A549 (cell line): Measurements from ENCODE around the gene PODXL2. TPM values are rescaled to one million over a fixed set of nuclear protein-coding genes. Genes with fewer than 3 reads are reported as not detected.

Source experiments
- ATAC-seq, 2 experiments: fragments of 200-7000 bp in 1 of 2; fragments of >200 bp in 1 of 2; cut with Nextera tagmentation in 1 of 2; cut with Tn5 transposase in 1 of 2; 3 replicates each; pipeline versions ENCODE4 v1.8.0 to v1.9.1; 2018 to 2020; ENCODE audit warnings: mild to moderate bottlenecking in 1 of 2, moderate library complexity in 1 of 2
- CTCF ChIA-PET: fragments of 300-600 bp; sonication (Branson Sonifier 250); formaldehyde crosslinking; extraction: SDS; loops from one replicate; lab custom pipeline; 2021; ENCODE audit warnings: antibody characterized with exemption, inconsistent platforms; lab: Yijun Ruan, JAX
- POLR2A ChIA-PET: fragments of 350-600 bp; formaldehyde crosslinking; extraction: SDS; loops from one replicate; lab custom pipeline; 2021; ENCODE audit warnings: antibody characterized with exemption, inconsistent platforms; lab: Yijun Ruan, JAX
- DNase-seq, 2 experiments: peaks; one replicate each; pipeline versions ENCODE4 v3.0.0 to v3.0.0-alpha.2; 2011 to 2016; ENCODE audit warnings: low read depth in 1 of 2, low spot score in 1 of 2
- FAIRE-seq: peaks from 2 replicates; lab custom pipeline; 2011; peaks lifted over from hg19 to GRCh38; lab: Jason Lieb, UNC
- H3K27ac ChIP-seq, 2 experiments: fragments of >200 bp; sonication (Bioruptor Twin); formaldehyde crosslinking; 3 replicates each; pipeline ENCODE4 v1.5.1; 2016 to 2017
- H3K4me1 ChIP-seq: fragments of >200 bp; sonication (Bioruptor Twin); formaldehyde crosslinking; 3 replicates; pipeline ENCODE4 v1.6.1; 2016
- H3K4me2 ChIP-seq: fragments of >200 bp; sonication (Bioruptor Twin); formaldehyde crosslinking; 3 replicates; pipeline ENCODE4 v1.6.1; 2016
- H3K4me3 ChIP-seq: fragments of >200 bp; sonication (Bioruptor Twin); formaldehyde crosslinking; 3 replicates; pipeline ENCODE4 v1.5.1; 2016
- H3K9me3 ChIP-seq: fragments of >200 bp; sonication (Bioruptor Twin); formaldehyde crosslinking; 3 replicates; pipeline ENCODE4 v1.6.1; 2016
- BHLHE40 ChIP-seq: IDR thresholded peaks from 2 replicates; pipeline ENCODE4 v1.6.1; 2012; ENCODE audit warnings: low read depth, low read length, inconsistent platforms
- CBX8 ChIP-seq: fragments of 200-600 bp; sonication (generic); IDR thresholded peaks from 2 replicates; pipeline ENCODE4 v1.6.1; 2016
- EHF ChIP-seq: fragments of 250-450 bp; sonication (Bioruptor Pico); IDR thresholded peaks from 2 replicates; pipeline ENCODE4 v1.5.0; 2020; ENCODE audit warnings: mild to moderate bottlenecking
- FOSB ChIP-seq: fragments of 250-450 bp; sonication (Bioruptor Pico); IDR thresholded peaks from 2 replicates; pipeline ENCODE4 v1.5.0; 2020; ENCODE audit warnings: mild to moderate bottlenecking, moderate library complexity
- FOXS1 ChIP-seq: fragments of 250-450 bp; sonication (Bioruptor Pico); IDR thresholded peaks from 2 replicates; pipeline ENCODE4 v1.5.0; 2020; ENCODE audit warnings: mild to moderate bottlenecking, moderate library complexity
- GATA3 ChIP-seq: IDR thresholded peaks from 2 replicates; pipeline ENCODE4 v1.6.1; 2012; ENCODE audit warnings: borderline replicate concordance
- HEYL ChIP-seq: fragments of 250-450 bp; sonication (Bioruptor Pico); IDR thresholded peaks from 2 replicates; pipeline ENCODE4 v1.8.0; 2021; ENCODE audit warnings: mild to moderate bottlenecking, moderate library complexity
- HOXB13 ChIP-seq: fragments of 250-450 bp; sonication (Bioruptor Pico); IDR thresholded peaks from 2 replicates; pipeline ENCODE4 v1.5.0; 2020; ENCODE audit warnings: low read depth, mild to moderate bottlenecking, moderate library complexity
- HOXB5 ChIP-seq: fragments of 250-450 bp; sonication (Bioruptor Pico); IDR thresholded peaks from 2 replicates; pipeline ENCODE4 v1.5.0; 2020; ENCODE audit warnings: mild to moderate bottlenecking, moderate library complexity
- JUNB ChIP-seq: fragments of >200 bp; sonication (Bioruptor Twin); formaldehyde crosslinking; IDR thresholded peaks from 2 replicates; pipeline ENCODE4 v1.6.1; 2016
- KDM5A ChIP-seq: fragments of 200-600 bp; sonication (generic); IDR thresholded peaks from 2 replicates; pipeline ENCODE4 v1.6.1; 2016; ENCODE audit warnings: antibody characterized with exemption, mild to moderate bottlenecking
- MAFK ChIP-seq: fragments of 450-650 bp; IDR thresholded peaks from 2 replicates; pipeline ENCODE4 v1.6.1; 2014; ENCODE audit not compliant: partially characterized antibody
- MAZ ChIP-seq: fragments of 150-350 bp; IDR thresholded peaks from 2 replicates; pipeline ENCODE4 v1.6.1; 2014; ENCODE audit warnings: antibody characterized with exemption, low read depth, low read length, borderline replicate concordance
- PHF8 ChIP-seq: fragments of 200-600 bp; sonication (generic); IDR thresholded peaks from 2 replicates; pipeline ENCODE4 v1.6.1; 2016; ENCODE audit warnings: low read depth, mild to moderate bottlenecking, antibody characterized with exemption, moderate library complexity, borderline replicate concordance
- RCOR1 ChIP-seq: fragments of 150-350 bp; IDR thresholded peaks from 2 replicates; pipeline ENCODE4 v1.6.1; 2014; ENCODE audit warnings: antibody characterized with exemption, low read length, low read depth
- SREBF2 ChIP-seq: fragments of 450-650 bp; IDR thresholded peaks from 2 replicates; pipeline ENCODE4 v1.6.1; 2014; ENCODE audit warnings: mild to moderate bottlenecking, moderate library complexity
- TFCP2L1 ChIP-seq: fragments of 250-450 bp; sonication (Bioruptor Pico); IDR thresholded peaks from 2 replicates; pipeline ENCODE4 v1.5.0; 2021; ENCODE audit warnings: mild to moderate bottlenecking
- TP53 ChIP-seq: fragments of 250-450 bp; sonication (Bioruptor Pico); IDR thresholded peaks from 2 replicates; pipeline ENCODE4 v1.5.0; 2021; ENCODE audit warnings: mild to moderate bottlenecking, moderate library complexity
- ZC3H11A ChIP-seq: fragments of 450-650 bp; IDR thresholded peaks from 2 replicates; pipeline ENCODE4 v1.6.1; 2014; ENCODE audit warnings: antibody characterized with exemption, mild to moderate bottlenecking
- WGBS: methylation state at CpG from one replicate; pipeline ENCODE4 v1.1.6; 2017; ENCODE audit errors: missing lambda C conversion rate; 5-methylcytosine and 5-hydroxymethylcytosine counted together
- polyA plus RNA-seq, 4 experiments: library from polyadenylated mRNA; depleted of rRNA in 3 of 4; stranded (reverse); fragments of >200 nt; fragmentation: RNase III in 1 of 4; extraction: RNeasy Plus Mini Kit Qiagen cat#74134 plus additional on column Dnase treatment in 1 of 4; gene quantifications; 2 replicates in 3 of 4; 3 replicates in 1 of 4; pipeline ENCODE4 v1.2.3, GENCODE V29; 2011 to 2017
- TF ChIP-seq, protein P1 (sequence below): fragments of 200-600 bp; sonication (generic); IDR thresholded peaks from 2 replicates; pipeline ENCODE4 v1.6.1; 2016; ENCODE audit warnings: antibody characterized with exemption, mild to moderate bottlenecking, moderate library complexity
- TF ChIP-seq, protein P2 (sequence below): fragments of 450-650 bp; IDR thresholded peaks from 2 replicates; pipeline ENCODE4 v1.6.1; 2014; ENCODE audit warnings: antibody characterized with exemption
- TF ChIP-seq, protein P3 (sequence below): fragments of >200 bp; sonication (Bioruptor Twin); formaldehyde crosslinking; IDR thresholded peaks from 2 replicates; pipeline ENCODE4 v1.6.1; 2016
- TF ChIP-seq, protein P4 (sequence below): IDR thresholded peaks from 2 replicates; pipeline ENCODE4 v1.6.1; 2012; ENCODE audit warnings: low read depth, borderline replicate concordance

The PODXL2 gene
- polyA plus RNA-seq, 2 of the 4 experiments (the other 2 are of a cell fraction): 4.2 to 5.5 TPM

DNA sequence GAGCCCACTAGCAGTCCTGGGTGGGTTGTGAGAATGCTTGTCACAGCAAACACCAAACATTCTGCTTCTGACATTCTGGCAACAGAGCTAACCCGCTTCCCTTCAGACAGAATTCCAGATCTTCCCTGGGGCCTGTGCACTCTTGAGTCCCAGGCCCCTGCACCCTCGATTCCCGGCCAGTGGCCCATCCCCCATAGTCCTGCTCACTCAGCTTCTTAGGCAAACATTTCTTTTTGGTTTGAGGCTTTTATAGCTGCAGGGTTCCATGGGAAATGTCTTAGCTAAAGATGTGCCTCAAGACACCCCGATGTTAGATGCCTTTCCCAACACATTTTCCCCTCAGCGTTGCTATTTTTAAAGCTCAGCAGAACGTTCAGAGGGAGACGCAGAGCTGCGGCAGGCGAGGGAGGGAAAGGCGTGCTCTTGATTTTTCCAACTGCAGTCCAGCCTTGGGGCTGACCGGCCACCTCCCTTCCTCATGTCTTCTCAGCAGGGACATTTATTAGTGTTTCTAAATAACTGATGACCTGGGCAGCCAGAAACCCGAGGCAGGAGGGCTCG is 78.9 kb downstream of the PODXL2 start:
- ChIA-PET POLR2A (no interaction called here), CTCF (no interaction called here)
- TF ChIP-seq, protein P1, sequence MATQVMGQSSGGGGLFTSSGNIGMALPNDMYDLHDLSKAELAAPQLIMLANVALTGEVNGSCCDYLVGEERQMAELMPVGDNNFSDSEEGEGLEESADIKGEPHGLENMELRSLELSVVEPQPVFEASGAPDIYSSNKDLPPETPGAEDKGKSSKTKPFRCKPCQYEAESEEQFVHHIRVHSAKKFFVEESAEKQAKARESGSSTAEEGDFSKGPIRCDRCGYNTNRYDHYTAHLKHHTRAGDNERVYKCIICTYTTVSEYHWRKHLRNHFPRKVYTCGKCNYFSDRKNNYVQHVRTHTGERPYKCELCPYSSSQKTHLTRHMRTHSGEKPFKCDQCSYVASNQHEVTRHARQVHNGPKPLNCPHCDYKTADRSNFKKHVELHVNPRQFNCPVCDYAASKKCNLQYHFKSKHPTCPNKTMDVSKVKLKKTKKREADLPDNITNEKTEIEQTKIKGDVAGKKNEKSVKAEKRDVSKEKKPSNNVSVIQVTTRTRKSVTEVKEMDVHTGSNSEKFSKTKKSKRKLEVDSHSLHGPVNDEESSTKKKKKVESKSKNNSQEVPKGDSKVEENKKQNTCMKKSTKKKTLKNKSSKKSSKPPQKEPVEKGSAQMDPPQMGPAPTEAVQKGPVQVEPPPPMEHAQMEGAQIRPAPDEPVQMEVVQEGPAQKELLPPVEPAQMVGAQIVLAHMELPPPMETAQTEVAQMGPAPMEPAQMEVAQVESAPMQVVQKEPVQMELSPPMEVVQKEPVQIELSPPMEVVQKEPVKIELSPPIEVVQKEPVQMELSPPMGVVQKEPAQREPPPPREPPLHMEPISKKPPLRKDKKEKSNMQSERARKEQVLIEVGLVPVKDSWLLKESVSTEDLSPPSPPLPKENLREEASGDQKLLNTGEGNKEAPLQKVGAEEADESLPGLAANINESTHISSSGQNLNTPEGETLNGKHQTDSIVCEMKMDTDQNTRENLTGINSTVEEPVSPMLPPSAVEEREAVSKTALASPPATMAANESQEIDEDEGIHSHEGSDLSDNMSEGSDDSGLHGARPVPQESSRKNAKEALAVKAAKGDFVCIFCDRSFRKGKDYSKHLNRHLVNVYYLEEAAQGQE: no peak
- TF ChIP-seq TFCP2L1 (no peak), MAFK (no peak), FOSB (CRISPR knock-in tag) (no peak), MAZ (no peak), EHF (CRISPR knock-in tag) (no peak), HEYL (CRISPR knock-in tag) (no peak), RCOR1 (no peak), CBX8 (no peak), JUNB (no peak), KDM5A (no peak), SREBF2 (no peak), FOXS1 (CRISPR knock-in tag) (no peak)
- TF ChIP-seq, protein P2, sequence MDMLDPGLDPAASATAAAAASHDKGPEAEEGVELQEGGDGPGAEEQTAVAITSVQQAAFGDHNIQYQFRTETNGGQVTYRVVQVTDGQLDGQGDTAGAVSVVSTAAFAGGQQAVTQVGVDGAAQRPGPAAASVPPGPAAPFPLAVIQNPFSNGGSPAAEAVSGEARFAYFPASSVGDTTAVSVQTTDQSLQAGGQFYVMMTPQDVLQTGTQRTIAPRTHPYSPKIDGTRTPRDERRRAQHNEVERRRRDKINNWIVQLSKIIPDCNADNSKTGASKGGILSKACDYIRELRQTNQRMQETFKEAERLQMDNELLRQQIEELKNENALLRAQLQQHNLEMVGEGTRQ: no peak
- TF ChIP-seq, protein P3, sequence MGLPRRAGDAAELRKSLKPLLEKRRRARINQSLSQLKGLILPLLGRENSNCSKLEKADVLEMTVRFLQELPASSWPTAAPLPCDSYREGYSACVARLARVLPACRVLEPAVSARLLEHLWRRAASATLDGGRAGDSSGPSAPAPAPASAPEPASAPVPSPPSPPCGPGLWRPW: no peak
- Histone ChIP-seq H3K9me3 (peaks cover 3% of the 10 kb centered on the region; the same call in 1 of the 3 replicates), H3K27ac (peak overlapping the region in 1 of 2 experiments; percentile 33; a peak in 1 of 6 replicates), H3K4me2 (no peak overlapping the region), H3K4me1 (peaks cover 25% of the 10 kb centered on the region), H3K4me3 (no peak overlapping the region)
- DNase-seq (no peak), ATAC-seq (no peak), FAIRE-seq (no peak)
- 72% methylated on average over 13 of the region's 13 CpGs for WGBS

DNA sequence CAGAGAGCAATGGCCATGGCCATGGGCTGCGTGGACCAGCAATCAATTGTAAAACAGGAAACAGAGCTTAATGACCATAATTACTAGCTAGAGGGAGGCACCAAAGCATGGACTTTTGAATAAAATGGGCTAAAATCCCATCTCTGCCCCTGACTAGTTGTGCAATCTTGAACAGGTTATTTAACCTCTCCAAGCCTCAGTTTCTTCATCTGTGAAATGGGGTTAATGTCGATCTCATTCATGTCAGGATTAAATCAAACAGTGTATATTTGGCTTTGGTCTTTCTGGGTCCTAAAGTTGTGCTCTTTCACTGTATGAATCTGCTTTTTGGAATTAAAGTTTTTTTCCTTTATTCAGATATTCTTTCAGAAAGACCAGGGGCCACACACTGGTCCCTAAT is 79.9 kb downstream of the PODXL2 start:
- H3K27ac ChIP-seq: no peak overlapping the region; a peak in 1 of 6 replicates
- no peak overlapping the region for H3K4me3 ChIP-seq
- ATAC-seq (no peak), FAIRE-seq (no peak), DNase-seq (no peak)
- TF ChIP-seq SREBF2: no peak
- no peak for TF ChIP-seq RCOR1
- no peak for TF ChIP-seq JUNB
- TF ChIP-seq GATA3: no peak
- TF ChIP-seq ZC3H11A: no peak
- ChIA-PET POLR2A (no interaction called here), CTCF (no interaction called here)
- H3K4me1 ChIP-seq: peaks cover 25% of the 10 kb centered on the region
- 44% methylated on average over 2 of the region's 2 CpGs for WGBS
- H3K4me2 ChIP-seq: no peak overlapping the region
- H3K9me3 ChIP-seq: peaks cover 2% of the 10 kb centered on the region; the same call in 1 of the 3 replicates

DNA sequence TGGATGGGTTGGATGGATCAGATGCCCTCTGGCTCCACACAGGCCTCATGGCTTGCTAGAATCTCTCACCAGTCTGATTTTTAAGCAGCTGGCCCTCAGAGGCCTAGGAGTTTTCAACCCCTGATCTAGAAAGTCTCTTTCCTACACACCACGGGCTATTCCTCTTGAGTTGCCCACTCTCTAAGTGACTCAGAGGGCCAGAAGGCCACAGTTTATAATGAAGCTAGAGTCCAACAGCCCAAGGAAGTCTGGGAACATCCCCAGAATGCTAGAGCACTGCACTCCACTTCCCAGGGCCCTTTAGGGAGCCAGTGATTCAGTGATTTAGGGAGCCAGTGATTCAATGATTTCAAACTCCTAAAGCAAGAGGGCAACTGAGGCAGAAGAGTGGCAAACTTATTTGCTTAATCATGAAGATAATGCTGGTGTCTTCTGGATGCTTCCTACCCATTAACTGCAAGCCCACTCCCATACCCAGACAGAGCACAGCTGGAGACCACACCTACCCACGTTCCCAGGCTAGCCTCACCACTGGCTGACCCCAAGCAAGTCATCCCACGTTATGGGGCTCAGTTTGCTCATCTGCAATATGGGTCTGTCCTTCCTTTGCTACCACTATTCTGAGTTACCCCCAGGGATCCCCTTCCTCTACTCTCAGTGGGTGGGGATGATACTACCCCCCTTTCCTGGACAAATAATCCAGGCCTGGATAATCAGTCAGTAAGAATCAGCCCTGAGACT is 80.5 kb downstream of the PODXL2 start:
- Histone ChIP-seq H3K4me3 (no peak overlapping the region), H3K27ac (peak overlapping the region; percentile 49 to 81; a peak in 5 of 6 replicates), H3K4me2 (no peak overlapping the region; the same call in 2 of the 3 replicates), H3K4me1 (peaks cover 25% of the 10 kb centered on the region), H3K9me3 (no peaks in the 10 kb centered on the region)
- DNase-seq (no peak), ATAC-seq (no peak), FAIRE-seq (no peak)
- WGBS: 86% methylated on average over 1 of the region's 3 CpGs
- ChIA-PET CTCF (interaction anchor here (2.0 kb wide), 1 partner anchor 13 kb away, joined by 9 read pairs; no protein-coding TSS in a partner anchor), POLR2A (no interaction called here)
- TF ChIP-seq HOXB13 (CRISPR knock-in tag) (no peak), GATA3 (no peak), JUNB (no peak), BHLHE40 (no peak), TFCP2L1 (no peak), HOXB5 (no peak), FOXS1 (CRISPR knock-in tag) (no peak), KDM5A (no peak), MAFK (no peak), PHF8 (no peak), EHF (CRISPR knock-in tag) (no peak), TP53 (CRISPR knock-in tag) (no peak)
- TF ChIP-seq, protein P2: no peak
- TF ChIP-seq, protein P4, sequence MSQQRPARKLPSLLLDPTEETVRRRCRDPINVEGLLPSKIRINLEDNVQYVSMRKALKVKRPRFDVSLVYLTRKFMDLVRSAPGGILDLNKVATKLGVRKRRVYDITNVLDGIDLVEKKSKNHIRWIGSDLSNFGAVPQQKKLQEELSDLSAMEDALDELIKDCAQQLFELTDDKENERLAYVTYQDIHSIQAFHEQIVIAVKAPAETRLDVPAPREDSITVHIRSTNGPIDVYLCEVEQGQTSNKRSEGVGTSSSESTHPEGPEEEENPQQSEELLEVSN: no peak
